ENCODE results near the gene NOXO1. TPM values are rescaled to one million over a fixed set of nuclear protein-coding genes. Genes with fewer than 3 reads are reported as not detected.

Gene NOXO1
- total RNA-seq, 1 donor from 2014 or later: 0.37 TPM

GRCh38 chr16:1945559-1946391, 35.5 kb downstream of the NOXO1 start:
- intact Hi-C loops (cut with micrococcal nuclease): no loop called here

DNA sequence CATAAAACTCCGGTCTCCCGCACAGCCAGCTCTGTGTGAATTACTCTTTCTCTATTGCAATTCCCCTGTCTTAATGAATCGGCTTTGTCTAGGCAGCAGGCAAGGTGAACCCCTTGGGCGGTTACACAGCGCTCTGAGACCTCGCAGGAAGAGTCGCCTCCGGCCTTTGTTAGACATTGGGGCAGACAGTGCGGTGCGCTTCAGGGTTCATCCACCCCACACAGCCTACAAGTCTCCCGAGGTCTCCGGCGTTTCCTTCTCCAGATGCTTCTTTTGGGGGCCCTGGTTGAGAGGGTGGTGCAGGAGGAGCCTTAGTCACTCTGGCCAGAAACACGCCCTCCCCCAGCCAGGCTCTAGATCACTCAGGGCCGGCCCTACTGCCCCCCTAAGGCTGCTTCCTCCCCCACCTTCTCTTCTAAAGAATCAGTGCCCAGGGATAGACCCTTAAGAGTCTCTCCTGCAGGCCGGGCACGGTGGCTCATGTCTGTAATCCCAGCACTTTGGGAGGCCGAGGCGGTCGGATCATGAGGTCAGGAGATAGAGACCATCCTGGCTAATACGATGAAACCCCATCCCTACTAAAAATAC, 36.6 kb downstream of the NOXO1 start:
- intact Hi-C loops (cut with micrococcal nuclease): loop anchor here (5.0 kb wide), 2 partner anchors 82 to 1302 kb away; partner anchors contain the start of gene MCRIP2

- intact Hi-C loops (cut with micrococcal nuclease): loop anchor here (1.0 to 5.0 kb wide), 13 partner anchors 14 to 1301 kb away; partner anchors contain the start of genes HAGH, MCRIP2, MEIOB and MLST8
Observed at GRCh38 chr16:1942810-1943726, 38.2 kb downstream of the NOXO1 start, which contains the start of gene MSRB1. MSRB1 (minus strand) TSS chr16:1943199; CDS start chr16:1943156, 43 bp downstream.

DNA sequence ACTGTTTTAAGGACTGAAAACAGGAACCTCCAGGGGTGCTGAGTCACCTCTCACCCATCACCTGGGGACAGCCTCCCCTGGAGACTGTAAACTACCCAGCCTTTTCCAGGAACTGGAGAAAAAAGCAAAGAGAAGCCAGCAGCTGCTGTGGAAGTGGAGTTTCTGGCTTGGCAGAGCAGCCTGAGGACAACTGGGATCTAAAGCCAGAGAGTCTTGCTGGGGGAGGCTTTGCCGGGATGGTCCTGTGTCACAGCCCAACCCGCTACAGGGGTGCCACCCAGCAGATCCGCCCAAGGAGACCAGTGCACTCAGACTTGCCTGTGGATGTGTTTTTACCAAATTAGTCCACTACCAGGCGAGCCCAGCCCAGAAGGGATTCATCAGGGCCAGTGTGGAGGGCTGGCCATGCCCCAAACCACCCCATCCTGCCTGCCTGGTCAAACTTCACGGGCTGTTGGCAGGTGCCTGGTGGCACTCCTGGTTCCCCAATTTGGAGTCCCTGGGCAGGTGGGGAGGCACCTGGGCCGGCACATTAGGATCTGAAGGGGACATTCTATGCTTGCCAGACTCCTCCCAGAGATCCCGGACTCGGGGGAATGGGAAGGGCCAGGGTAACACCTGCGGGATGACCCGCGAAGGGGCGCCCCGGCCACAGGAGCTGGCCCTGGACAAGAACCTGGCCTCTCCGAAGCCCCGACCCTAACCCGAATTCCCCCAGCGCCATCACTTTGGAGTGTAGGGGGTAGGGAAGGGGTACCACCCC, 39.0 kb downstream of the NOXO1 start:
- intact Hi-C loops (cut with micrococcal nuclease): loop anchor here (2.0 to 5.0 kb wide), 3 partner anchors 13 to 1300 kb away; partner anchors contain the start of gene MCRIP2

DNA sequence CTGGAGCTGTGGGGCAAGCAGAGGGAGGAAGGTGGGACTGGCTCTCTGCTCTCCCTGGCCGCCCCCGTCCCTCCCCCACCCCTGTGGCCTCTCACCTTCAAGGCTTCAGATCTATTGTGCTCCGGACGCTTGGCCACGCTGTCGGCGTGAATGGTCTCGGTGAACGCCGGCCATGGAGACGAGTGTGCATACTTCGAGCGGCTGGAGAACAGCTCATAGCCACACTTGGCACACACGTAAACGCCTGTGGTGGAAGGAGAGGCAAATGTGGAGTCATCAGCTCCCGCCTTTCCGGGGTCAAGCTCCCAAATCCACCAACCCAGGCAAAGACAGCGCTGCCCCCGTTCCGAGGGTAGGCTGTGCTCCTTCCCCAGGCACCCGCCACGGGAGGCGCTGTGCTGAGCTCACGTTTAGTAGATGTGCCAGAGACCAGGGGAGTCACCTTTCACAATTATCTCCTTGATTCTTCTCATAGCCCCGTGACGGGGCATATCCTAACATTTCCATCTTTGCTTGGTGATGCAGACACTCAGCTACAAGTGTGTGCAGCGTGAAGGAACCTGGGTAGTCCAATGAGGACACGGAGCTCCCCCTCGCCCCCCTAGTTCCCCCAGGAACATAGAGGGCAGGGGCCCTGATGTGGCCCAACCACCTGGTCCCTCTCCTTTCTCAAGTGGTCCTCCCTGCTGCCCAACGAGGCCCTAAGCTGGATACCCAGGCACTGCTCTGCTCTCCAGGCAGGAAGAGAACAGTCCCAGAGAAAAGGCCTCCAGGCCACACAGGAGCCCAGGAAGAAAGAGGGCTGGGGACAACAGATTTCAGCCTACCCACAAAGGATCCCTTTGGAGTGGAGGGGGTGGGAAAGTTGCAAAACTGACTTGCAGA, 39.9 kb downstream of the NOXO1 start:
- intact Hi-C loops (cut with micrococcal nuclease): loop anchor here (2.0 to 5.0 kb wide), 3 partner anchors 13 to 1299 kb away; partner anchors contain the start of gene MCRIP2

- intact Hi-C loops (cut with micrococcal nuclease): loop anchor here (5.0 kb wide), 2 partner anchors 78 to 1298 kb away; partner anchors contain the start of gene MCRIP2
Observed at GRCh38 chr16:1940273-1941161, 40.8 kb downstream of the NOXO1 start.

- intact Hi-C loops (cut with micrococcal nuclease): loop anchor here (5.0 kb wide), 2 partner anchors 78 to 1298 kb away; partner anchors contain the start of gene MCRIP2
Observed at GRCh38 chr16:1939833-1940232, 41.4 kb downstream of the NOXO1 start.

- intact Hi-C loops (cut with micrococcal nuclease): no loop called here
Observed at GRCh38 chr16:1938910-1939309, 42.4 kb downstream of the NOXO1 start.

- intact Hi-C loops (cut with micrococcal nuclease): no loop called here
Observed at GRCh38 chr16:1938316-1938715, 43.0 kb downstream of the NOXO1 start.

DNA sequence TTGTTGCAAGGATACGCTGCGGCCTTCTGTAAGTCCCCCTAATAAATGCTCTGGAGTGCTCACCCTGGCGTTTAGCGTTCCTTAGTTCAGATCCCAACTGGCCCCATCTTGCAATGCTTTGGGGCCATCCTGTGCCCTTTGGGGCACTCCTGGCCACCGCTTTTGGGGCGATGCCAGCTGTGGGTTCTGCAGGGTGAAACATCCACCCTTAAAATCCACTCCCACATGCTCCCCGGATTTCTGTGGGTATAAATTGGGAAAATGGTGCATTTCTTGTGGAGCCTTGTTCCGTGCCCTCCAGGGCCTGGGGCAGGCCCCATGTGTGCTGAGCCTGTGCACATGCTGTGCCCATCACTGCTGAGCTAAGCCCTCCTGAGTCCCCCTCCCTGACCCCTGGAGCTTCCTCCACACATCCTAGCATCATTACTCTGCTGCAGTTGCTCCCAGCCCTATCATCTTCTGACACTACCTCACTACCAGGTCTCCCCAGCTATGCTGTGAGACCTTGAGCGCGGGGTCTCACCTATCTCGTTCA, 44.3 kb downstream of the NOXO1 start:
- intact Hi-C loops (cut with micrococcal nuclease): no loop called here

GRCh38 chr16:1933097-1933661, 48.1 kb downstream of the NOXO1 start:
- intact Hi-C loops (cut with micrococcal nuclease): no loop called here

DNA sequence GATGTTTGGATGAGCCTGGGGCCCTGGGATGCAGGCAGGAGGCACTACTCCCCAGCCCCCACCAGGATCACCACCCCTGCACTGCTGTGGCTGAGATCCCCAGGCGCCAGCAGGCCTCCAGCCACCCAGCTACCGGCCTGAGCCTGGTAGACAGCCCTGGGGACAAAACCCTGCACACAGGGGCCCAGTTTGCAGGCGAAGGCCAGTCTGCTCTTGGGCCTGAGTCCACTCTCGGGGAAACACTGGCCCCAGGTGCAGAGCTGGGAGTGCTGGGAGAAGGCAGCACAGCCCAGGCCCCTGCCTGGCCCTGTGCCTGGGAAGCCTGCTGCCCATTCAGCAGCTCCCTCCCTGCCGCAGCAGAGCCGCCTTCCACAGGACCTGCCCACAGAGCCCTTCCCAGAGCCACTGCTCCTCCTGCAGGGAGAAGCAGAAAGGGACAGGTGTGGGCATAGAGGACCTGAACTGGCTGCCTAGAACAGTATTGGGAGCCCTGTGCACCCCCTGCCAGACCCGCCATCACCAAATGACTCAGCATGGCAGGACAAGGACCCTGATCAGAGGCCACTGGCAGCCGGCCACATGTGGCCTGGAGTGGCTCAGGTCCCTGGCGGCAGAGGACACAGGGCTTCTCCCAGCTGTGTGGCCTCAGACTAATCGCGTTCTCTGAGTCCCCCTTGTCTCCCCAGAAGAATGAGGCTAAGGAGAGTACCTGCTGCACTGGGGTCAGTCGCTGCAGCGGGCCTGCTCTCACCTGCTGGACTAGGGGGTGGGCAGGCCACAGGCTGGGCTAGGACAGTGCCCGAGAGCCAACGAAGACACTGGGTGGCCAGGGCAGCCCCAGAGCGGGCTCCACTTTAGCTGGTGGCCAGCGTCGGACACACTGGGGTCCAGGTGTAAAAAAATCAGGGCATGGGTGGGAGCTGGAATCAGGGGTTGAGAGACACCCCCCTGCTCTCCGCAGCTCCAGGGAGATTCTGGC, 48.9 kb downstream of the NOXO1 start:
- intact Hi-C loops (cut with micrococcal nuclease): no loop called here

GRCh38 chr16:1930338-1930720, 50.9 kb downstream of the NOXO1 start:
- intact Hi-C loops (cut with micrococcal nuclease): no loop called here

DNA sequence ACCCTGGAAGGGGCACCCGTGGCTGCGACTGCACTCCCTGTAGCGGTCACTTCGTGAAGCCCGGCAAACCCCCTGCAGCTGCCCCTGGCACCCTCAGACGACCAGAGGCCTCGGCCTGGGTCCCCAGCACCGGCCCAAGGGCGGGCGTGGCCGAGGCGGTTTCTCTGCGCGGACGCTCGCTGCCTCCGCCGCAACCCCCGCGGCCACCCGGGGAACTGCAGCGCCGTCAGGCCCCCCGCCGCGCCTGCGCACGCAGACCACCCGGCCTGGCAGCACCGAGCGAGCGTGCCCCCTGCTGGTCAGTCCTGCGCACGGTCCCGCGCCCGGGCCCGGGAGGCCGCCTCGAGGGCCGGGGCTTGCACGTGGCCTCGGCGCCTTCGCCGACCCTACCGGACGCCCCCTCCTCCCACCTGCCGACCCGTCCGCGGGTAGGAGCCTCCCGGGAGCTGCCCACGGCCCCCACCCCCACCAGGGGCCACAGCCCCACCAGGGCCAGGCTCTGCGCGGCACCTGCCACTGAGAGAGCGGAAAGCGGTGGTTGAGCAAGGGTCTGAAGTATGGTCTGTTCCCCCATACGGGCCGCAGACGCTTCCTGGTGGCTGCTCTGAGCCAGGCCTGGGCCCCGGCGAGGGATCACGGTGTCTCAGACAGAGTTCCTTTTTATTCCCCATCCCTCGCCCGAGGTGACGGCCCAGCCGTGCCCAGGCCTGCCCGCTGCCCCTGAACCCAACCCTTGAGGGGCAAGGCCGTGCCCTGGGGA, 51.5 kb downstream of the NOXO1 start:
- intact Hi-C loops (cut with micrococcal nuclease): loop anchor here (1.0 to 5.0 kb wide), 4 partner anchors 13 to 156 kb away; partner anchors contain the start of genes FAHD1, HAGH, MRPS34 and MSRB1

GRCh38 chr16:1929105-1929504, 52.2 kb downstream of the NOXO1 start:
- intact Hi-C loops (cut with micrococcal nuclease): loop anchor here (1.0 to 5.0 kb wide), 4 partner anchors 14 to 156 kb away; partner anchors contain the start of genes FAHD1, HAGH, MRPS34 and MSRB1
